Measurements from ENCODE around the gene INHBB.

INHBB gene

GRCh38 chr2:120342446-120342845 lies 3.5 kb upstream of the INHBB start:
- DNase-seq (ENCODE audit: low read depth) = no peak

GRCh38 chr2:120343100-120343432 lies 2.9 kb upstream of the INHBB start:
- no peak for DNase-seq (ENCODE audit: low read depth)

- DNase-seq (ENCODE audit: low read depth) = peak; percentile 79
These were observed 2.4 kb upstream of the INHBB start for GRCh38 chr2:120343433-120344105.

- DNase-seq (ENCODE audit: low read depth) = peak; percentile 36
These were observed 1.5 kb upstream of the INHBB start for GRCh38 chr2:120344214-120344975.

- peak; percentile 18 for DNase-seq (ENCODE audit: low read depth)
These were observed 857 bp upstream of the INHBB start for GRCh38 chr2:120344976-120345581.

- no peak for DNase-seq (ENCODE audit: low read depth)
These were observed 328 bp upstream of the INHBB start for GRCh38 chr2:120345608-120346007.

GRCh38 chr2:120346667-120347358 lies 877 bp downstream of the INHBB start:
- DNase-seq (ENCODE audit: low read depth) = peak; percentile 52

- peak; percentile 14 for DNase-seq (ENCODE audit: low read depth)
These were observed 1.6 kb downstream of the INHBB start for GRCh38 chr2:120347396-120348060.

- DNase-seq (ENCODE audit: low read depth) = no peak
These were observed 2.3 kb downstream of the INHBB start for GRCh38 chr2:120348134-120348736.

- no peak for DNase-seq (ENCODE audit: low read depth)
These were observed 3.0 kb downstream of the INHBB start for GRCh38 chr2:120348737-120349439.

GRCh38 chr2:120349440-120349921 lies 3.5 kb downstream of the INHBB start:
- DNase-seq (ENCODE audit: low read depth) = no peak

- no peak for DNase-seq (ENCODE audit: low read depth)
These were observed 4.1 kb downstream of the INHBB start for GRCh38 chr2:120350080-120350479.

GRCh38 chr2:120350801-120351320 lies 4.9 kb downstream of the INHBB start:
- DNase-seq (ENCODE audit: low read depth) = no peak

GRCh38 chr2:120352696-120353590 lies 7.0 kb downstream of the INHBB start:
- DNase-seq (ENCODE audit: low read depth) = no peak

- DNase-seq (ENCODE audit: low read depth) = no peak
These were observed 7.6 kb downstream of the INHBB start for GRCh38 chr2:120353591-120353898.

GRCh38 chr2:120353931-120354330 lies 8.0 kb downstream of the INHBB start:
- DNase-seq (ENCODE audit: low read depth) = no peak

- DNase-seq (ENCODE audit: low read depth) = no peak
These were observed 8.5 kb downstream of the INHBB start for GRCh38 chr2:120354467-120354866.

GRCh38 chr2:120354935-120355779 lies 9.2 kb downstream of the INHBB start:
- DNase-seq (ENCODE audit: low read depth) = no peak

- DNase-seq (ENCODE audit: low read depth) = no peak
These were observed 9.9 kb downstream of the INHBB start for GRCh38 chr2:120355780-120356266.
